ENCODE results near the gene NTNG2.
A peak's percentile ranks its signal among the peaks of the same experiment; 100 is the strongest.

NTNG2 gene

GRCh38 chr9:132201780-132202703 lies 40.2 kb downstream of the NTNG2 start:
- in situ Hi-C loops (cut with HindIII; ENCODE audit: low pct_unique_long_range_greater_than_20kb, low sequenced_read_pairs): no loop called here
- no peak for TF ChIP-seq JUND (IDR thresholded peaks at IDR 0.05; ENCODE audit: low read depth)
- peak in 1 of 2 experiments; percentile 51 for DNase-seq (ENCODE audit: low read depth in 1 of 2, low spot score in 1 of 2)

- in situ Hi-C loops (cut with HindIII; ENCODE audit: low pct_unique_long_range_greater_than_20kb, low sequenced_read_pairs): no loop called here
- DNase-seq (ENCODE audit: low read depth in 1 of 2, low spot score in 1 of 2): no peak
- TF ChIP-seq JUND (IDR thresholded peaks at IDR 0.05; ENCODE audit: low read depth): no peak
Measured at GRCh38 chr9:132204883-132205282, 43.0 kb downstream of the NTNG2 start.

DNA sequence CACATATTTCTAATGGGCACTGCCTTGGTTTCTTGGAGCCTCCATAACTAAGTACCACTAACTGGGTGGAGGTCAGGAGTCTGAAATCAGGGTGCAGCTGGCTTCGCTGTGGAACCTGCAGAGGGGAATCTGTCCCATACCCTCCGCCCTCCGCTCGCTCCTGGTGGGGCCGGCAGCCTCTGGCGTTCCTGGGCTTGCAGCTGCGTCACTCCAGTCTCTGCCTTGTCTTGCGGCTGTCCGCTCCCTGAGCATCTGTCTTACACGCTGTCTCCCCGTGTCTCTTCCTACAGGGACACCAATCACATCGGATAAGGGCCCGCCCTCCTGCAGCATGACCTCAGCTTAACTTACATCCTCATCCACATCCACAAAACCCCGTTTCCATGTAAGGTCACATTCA lies 45.4 kb downstream of the NTNG2 start:
- in situ Hi-C loops (cut with HindIII; ENCODE audit: low pct_unique_long_range_greater_than_20kb, low sequenced_read_pairs): no loop called here
- no peak for DNase-seq (ENCODE audit: low read depth in 1 of 2, low spot score in 1 of 2)
- TF ChIP-seq JUND (IDR thresholded peaks at IDR 0.05; ENCODE audit: low read depth): no peak

DNA sequence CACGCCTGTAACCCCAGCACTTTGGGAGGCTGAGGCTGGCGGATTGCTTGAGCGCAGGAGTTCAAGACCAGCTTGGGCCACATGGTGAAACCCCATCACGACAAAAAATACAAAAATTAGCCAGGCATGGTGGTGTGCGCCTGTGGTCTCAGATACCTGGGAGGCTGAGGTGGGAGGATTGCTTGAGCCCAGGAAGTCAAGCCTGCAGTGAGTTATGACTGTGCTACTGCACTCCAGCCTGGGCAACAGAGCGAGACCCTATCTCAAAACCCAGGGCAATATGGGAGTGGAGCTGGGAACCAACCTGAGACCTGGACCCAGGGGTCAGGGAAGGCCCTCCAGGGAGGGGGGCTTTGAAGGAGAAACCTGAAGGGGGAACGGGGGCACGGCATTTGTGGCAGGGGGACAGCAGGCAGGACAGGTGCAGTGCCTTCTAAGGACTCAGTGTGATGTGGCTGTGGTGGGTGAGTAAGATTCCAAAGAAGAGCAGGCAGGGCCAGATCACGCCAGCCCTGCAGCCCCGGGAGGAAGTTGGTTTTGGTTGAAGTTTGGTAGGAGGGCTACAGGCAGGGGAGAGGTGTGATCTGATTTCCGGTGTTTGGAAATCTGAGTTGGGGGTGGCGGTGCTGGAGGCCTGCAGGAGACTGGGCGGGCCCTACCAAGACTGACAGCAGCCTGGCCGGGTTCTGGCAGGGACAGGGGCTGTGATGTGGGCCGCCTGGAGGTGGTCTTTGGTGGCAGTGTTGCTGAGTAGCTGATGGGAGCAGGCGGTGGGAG lies 46.2 kb downstream of the NTNG2 start:
- DNase-seq (ENCODE audit: low read depth in 1 of 2, low spot score in 1 of 2): no peak
- TF ChIP-seq JUND (IDR thresholded peaks at IDR 0.05; ENCODE audit: low read depth): no peak
- in situ Hi-C loops (cut with HindIII; ENCODE audit: low pct_unique_long_range_greater_than_20kb, low sequenced_read_pairs): no loop called here

DNA sequence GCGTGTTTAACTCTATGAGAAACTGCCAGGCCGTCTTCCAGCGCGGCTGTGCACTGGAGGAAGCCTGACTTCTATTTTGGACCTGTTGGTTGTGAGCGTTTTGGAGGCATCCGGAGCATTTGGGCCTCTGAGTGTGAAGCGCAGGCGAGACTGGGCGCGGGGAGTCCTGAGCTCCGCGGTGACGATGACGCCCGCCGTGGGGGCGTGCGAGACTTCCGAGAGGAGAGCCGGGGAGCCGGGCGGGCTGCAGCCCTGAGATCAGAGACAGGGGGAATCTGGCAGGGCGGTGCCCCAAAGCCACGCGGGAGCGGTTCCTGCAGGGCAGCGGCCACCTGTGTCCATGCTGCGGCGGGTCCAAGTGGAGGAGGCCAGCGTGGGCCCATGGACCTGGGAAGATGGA lies 47.4 kb downstream of the NTNG2 start:
- no peak for TF ChIP-seq JUND (IDR thresholded peaks at IDR 0.05; ENCODE audit: low read depth)
- in situ Hi-C loops (cut with HindIII; ENCODE audit: low pct_unique_long_range_greater_than_20kb, low sequenced_read_pairs): no loop called here
- DNase-seq (ENCODE audit: low read depth in 1 of 2, low spot score in 1 of 2): no peak

GRCh38 chr9:132210472-132211145 lies 48.8 kb downstream of the NTNG2 start:
- no peak for DNase-seq (ENCODE audit: low read depth in 1 of 2, low spot score in 1 of 2)
- no peak for TF ChIP-seq JUND (IDR thresholded peaks at IDR 0.05; ENCODE audit: low read depth)
- in situ Hi-C loops (cut with HindIII; ENCODE audit: low pct_unique_long_range_greater_than_20kb, low sequenced_read_pairs): no loop called here

DNA sequence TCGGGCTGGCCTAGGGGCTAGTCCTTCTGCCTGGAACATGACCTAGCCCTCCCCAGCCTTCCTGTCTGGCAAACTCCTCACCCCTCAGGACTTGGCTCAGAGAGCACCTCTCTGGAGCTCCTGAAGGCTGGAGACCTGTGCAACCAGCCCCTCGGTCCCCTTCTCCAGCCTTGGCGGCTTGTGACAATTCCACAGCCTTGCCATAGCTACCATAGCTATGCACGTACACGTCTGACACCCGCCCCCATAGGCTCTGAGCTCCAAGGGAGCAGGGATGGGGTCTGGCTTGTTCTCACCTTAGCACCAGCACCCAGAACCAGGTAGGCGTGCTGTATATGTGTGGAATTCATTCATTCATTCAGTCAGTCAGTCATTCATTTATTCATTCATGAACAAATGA lies 49.7 kb downstream of the NTNG2 start:
- no peak for TF ChIP-seq JUND (IDR thresholded peaks at IDR 0.05; ENCODE audit: low read depth)
- in situ Hi-C loops (cut with HindIII; ENCODE audit: low pct_unique_long_range_greater_than_20kb, low sequenced_read_pairs): no loop called here
- DNase-seq (ENCODE audit: low read depth in 1 of 2, low spot score in 1 of 2): no peak

DNA sequence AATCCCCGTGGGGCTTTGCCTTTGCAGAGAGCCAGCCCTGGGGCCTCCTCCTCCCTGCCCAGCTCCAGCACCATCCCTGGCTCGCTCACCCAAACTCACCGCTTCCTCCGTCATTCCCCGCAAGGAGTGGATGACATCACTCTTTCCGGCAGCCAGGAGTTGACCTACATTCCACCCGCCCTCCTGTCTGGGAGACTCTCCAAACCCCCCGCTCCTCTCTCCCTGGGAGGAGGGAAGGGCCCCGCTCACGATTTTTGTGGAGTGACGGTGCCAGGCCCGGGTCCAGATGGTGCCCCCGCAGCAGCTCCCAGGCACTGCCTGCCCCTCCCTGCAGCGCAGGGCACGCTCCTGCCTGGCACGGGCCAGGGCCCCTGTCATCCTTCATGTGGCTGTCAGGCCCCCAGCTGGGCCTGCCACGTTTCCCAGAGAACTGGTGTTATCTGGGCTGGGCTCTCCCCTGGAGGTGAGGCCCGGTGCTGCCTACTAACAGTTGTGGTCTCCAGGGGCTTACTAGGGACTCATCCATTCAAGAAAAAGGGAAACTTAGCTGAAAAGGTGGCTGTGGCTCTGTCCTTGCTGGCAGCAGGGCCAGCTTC lies 52.3 kb downstream of the NTNG2 start:
- peak; percentile 33 to 43 for DNase-seq (ENCODE audit: low read depth in 1 of 2, low spot score in 1 of 2)
- no peak for TF ChIP-seq JUND (IDR thresholded peaks at IDR 0.05; ENCODE audit: low read depth)
- in situ Hi-C loops (cut with HindIII; ENCODE audit: low pct_unique_long_range_greater_than_20kb, low sequenced_read_pairs): no loop called here

- TF ChIP-seq JUND (IDR thresholded peaks at IDR 0.05; ENCODE audit: low read depth): no peak
- no peak for DNase-seq (ENCODE audit: low read depth in 1 of 2, low spot score in 1 of 2)
- in situ Hi-C loops (cut with HindIII; ENCODE audit: low pct_unique_long_range_greater_than_20kb, low sequenced_read_pairs): no loop called here
Measured at GRCh38 chr9:132216861-132217619, 55.2 kb downstream of the NTNG2 start.

DNA sequence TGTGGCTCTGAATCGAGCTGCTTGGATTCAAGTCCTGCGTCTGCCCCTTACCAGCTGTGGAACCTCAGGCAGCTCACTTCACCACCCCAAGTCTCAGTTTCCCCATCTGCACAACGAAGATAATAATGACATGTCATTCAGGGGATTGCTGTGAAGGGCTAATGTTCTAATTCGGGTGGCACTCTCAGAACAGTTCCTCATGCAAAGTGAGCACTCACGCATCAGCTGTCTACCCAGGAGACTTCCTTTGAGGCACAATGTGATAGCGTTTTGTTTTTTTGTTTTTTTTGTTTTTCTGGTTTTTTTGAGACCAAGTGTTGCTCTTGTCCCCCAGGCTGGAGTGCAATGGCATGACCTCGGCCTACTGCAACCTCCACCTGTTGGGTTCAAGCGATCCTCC lies 56.4 kb downstream of the NTNG2 start:
- DNase-seq (ENCODE audit: low read depth in 1 of 2, low spot score in 1 of 2): no peak
- in situ Hi-C loops (cut with HindIII; ENCODE audit: low pct_unique_long_range_greater_than_20kb, low sequenced_read_pairs): no loop called here
- no peak for TF ChIP-seq JUND (IDR thresholded peaks at IDR 0.05; ENCODE audit: low read depth)

GRCh38 chr9:132221941-132222340 lies 60.1 kb downstream of the NTNG2 start:
- DNase-seq (ENCODE audit: low read depth in 1 of 2, low spot score in 1 of 2): no peak
- TF ChIP-seq JUND (IDR thresholded peaks at IDR 0.05; ENCODE audit: low read depth): no peak
- in situ Hi-C loops (cut with HindIII; ENCODE audit: low pct_unique_long_range_greater_than_20kb, low sequenced_read_pairs): no loop called here

DNA sequence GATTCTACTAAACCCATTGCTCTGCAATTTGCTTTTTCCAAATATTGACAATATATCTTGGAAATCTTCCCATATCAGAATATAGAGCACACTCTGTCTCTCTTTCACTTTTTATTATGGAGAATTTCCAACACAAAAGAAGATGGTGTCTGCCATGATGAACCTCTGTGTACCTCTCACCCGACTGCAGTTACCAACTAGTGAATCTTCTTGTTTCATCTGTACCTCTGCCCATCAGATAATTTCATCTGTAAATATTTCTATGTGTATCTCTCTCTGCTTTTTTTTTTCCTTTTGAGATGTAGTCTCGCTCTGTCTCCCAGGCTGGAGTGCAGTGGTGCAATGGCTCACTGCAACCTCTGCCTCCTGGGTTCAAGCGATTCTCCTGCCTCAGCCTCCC lies 62.8 kb downstream of the NTNG2 start:
- no peak for TF ChIP-seq JUND (IDR thresholded peaks at IDR 0.05; ENCODE audit: low read depth)
- in situ Hi-C loops (cut with HindIII; ENCODE audit: low pct_unique_long_range_greater_than_20kb, low sequenced_read_pairs): no loop called here

More for the DNA sequence above, 62.8 kb downstream of the NTNG2 start:
- DNase-seq (ENCODE audit: low read depth in 1 of 2, low spot score in 1 of 2): no peak
